Putamen (tissue), 1 donor: ENCODE measurements around the gene WWOX.

Source experiments
- DNase-seq: peaks from one replicate; pipeline ENCODE4 v3.0.0-alpha.2; 2016; ENCODE audit warnings: low spot score

WWOX gene

DNA sequence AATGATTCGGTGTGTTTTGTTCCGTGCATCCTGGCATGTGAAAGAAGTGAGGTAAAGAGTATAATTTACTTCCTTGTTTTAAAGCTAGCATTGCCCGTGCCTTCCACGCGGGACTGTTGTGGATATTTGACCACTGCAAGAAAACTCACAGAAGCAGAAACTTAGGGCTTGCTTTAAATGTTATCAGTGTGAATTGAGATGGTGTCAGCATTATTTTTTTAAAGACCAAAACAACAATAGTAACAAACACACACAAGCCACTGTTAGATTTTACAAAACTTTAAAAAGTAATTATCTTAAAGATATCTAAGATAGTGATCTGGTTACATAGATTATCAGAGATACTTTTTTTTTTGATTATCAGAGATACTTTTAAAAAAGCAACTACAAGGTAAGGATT, 47.4 kb downstream of the WWOX start:
- no peak for DNase-seq

DNA sequence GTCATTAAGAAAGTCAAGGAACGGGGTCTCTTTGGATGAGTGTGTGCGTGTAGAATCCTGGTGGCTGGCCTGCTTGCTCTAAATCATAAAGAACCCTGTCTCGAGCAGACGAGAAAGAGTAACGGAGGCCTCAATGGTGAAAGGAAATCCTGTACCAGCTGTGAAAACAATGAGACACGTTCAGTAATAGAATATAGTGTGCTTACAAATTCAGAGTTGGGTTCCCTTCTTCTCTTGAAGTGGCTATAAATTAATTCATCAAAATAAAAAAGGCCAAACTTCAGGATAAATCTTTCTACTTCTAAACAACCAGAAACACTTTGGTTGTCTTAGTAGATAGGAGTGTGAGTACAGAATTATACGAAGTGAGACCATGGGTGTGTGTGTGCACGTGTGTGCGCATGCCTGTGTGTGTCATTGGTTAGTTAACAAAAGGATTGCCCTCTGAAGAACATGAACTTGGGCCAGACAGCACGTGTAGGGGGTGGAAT, 48.5 kb downstream of the WWOX start:
- no peak for DNase-seq

DNA sequence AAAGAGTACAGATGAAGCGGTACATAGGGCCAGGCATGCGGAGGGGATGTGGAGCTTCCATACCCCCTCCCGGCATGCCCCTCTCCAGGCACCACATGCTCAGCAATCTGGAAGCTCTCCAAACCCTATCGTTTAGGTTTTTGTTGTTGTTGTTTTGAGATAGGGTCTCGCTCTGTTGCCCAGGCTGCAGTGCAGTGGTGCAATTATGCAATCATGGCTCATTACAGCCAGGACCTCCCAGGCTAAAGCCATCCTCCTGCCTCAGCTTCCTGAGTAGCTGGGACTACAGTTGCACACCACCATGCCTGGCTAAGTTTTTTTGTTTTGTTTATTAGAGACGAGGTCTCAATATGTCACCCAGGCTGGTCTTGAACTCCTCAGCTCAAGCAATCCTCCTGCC, 50.8 kb downstream of the WWOX start:
- DNase-seq: no peak

DNA sequence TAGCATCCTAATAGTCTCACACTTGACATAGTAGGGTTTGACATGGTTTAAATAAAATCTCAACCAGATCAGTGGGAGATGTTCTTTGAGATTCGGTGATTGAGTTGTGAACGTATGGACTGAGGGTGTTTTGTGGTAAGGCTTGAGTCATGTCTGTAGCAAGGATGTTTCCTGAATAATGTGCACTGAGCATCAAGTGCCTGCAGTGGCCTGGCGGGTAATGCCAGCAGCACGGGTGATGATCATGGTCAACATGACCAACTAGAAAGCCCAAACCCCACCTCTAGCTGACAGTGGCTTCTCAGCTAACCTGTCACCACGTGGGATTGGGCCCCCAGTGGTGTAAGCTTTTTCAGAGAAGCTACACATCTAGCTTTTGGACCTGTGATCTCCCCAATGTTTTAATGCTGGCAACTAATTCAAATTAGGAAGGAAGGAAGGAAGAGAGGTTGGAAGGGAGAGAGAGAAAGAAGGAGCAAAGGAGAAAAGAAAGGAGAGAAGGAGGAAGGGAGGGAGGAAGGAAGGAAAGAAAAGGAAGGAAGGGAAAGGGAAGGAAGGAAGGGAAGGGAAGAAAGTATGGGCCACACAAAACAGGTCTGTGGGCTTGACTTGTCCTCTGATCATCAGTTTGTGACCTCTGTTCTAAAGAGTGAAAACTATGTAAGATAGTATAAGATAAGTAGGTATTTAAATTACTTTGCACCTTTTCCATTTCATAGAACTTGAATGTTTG, 55.4 kb downstream of the WWOX start:
- DNase-seq: no peak

DNA sequence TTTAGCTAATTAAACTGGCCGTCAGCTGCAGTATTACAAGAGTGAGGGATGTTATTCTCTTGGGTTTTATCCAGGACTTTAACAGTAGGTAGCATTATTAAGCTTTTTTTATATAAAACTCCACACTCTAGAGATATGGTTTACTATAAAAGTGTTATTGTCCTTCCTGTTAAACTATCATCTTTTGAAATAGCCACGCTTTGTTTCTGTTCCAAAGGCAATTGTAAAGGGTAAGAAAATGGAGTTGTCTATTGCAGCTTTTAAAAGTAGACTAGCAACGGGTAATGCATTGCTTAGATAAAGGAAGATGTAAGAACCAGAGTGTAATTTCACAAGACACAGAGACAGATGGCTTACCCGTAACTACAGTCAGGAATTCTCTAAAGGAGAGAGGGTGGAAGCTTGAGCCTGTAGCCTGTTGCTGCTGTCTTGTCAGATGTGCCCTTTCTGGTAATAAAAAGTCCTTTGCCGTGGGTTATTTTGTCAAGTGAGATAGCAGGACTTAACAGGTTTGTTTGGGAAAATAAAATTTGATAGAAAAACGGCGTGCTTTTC, 56.4 kb downstream of the WWOX start:
- DNase-seq: no peak

DNA sequence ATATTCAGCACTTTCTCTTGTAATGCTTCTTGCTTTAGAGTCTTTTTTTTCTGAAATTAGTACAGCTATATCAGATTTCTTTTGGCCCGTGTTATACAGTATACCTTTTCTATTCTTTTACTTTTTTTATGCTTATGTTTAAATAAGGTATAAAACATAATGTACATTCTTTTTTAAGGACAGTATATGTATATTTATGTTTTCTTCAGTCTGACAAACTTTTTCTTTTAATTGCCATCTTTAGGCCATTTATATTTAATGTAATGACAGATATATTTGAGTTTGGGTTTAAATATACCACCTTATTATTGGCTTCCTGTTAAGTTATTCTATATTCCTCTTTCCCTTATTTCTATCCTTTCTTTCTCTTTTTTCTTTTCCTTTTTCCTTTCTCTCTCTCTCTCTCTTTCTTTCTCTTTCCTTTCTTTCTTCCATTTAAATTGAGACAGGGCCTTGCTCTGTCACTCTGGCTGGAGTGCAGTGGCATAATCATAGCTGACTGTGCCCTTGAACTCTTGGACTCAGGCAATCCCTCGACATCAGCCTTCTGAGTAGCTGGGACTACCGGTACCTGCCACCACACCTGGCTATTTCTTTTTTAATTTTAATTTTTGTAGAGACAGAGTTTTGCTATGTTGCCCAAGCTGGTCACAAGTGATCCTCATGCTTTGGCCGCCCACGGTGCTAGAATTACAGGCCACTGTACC, 61.7 kb downstream of the WWOX start:
- no peak for DNase-seq

DNA sequence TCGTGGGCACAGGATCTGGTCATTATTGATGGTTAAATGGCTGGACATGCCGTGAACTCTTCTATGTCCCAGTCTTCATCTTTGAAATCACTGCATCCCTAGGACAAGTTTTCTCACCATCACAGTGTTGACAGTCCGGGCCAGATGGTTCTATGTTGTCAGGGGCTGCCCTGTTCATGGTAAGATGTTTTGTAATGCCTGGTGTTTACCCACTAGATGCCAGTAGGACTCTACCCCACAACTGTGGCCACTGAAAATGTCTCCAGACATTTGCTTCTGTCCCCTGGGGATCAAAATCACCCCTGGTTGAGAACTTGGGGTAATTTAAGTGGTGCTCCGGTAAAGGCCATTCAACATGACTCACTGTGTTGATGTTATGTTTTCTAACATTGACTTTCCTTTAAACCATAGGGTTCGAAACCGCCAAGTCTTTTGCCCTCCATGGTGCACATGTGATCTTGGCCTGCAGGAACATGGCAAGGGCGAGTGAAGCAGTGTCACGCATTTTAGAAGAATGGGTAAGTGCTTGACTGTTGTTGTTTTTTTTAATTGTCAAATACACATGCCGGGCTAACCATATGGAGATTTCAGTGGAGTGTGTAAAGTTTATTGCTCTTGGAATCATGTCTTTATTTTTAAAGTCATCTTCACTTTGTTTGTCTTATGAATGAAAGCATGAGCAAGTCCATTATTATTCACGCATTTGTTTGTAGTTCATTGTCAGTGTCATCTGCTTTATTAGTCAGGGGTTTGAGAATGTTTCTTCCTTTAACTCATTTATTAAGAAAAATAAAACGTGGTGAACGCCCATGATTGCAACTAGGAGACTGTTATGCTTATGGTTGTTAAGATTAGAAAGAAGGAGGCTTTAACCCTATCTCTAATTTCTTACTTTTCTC, 64.6 kb downstream of the WWOX start:
- no peak for DNase-seq

DNA sequence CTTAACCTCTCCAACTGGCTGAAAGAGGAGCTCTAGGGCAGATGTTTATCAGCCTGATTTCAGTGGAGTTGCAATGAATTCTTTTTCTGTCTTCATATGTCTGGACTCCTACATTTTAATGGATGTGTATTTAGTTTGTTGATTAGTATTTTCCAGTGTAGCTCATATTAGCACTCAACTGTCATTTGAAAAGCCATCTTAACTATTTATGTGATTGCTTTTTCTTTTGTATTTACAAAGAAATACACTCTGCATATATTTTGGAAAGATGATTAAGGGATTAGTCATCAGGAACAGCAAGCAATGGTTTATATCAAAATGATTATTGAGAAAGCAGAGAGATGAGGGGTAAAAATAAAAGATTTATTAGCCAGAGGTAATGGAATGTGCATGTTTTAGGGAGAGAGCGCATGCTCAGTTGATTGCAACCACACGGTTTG, 71.1 kb downstream of the WWOX start:
- DNase-seq: no peak

DNA sequence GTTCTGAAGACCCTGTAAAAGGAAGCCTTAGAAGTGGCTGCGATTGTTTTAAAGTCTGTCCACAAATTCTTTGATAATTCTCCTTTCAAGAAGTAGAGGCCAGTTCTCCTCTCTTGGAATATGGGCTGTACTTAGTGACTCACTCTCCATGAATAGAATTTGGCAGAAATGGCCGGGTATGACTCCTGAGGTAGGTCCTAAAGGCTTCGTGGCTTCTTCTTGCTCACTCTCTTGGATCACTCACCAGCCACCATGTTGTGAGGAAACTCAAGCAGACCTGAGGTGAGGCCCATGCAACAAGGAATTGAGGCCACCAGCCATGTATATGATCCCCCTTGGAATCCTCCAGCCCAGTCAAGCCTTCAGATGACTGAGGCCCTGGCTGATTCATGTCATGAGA, 75.8 kb downstream of the WWOX start:
- no peak for DNase-seq

DNA sequence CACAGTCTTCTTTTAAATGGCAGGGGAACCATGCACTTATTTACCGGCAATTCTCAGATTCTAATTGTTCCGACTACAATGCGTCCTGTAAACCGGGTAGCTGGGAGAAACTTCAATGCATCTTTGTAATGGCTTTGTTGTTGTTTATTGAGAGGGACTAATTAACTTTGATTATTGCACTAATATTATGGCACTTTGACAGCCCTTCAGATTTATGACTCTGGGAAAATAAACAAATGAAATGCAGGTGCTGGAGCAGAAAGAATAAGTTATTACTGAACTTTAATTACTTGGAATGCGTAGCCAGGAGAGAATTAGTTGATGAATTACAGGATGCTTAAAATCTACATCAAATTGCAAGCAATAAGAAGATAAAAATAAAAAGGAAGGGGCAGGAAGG, 77.0 kb downstream of the WWOX start:
- no peak for DNase-seq

DNA sequence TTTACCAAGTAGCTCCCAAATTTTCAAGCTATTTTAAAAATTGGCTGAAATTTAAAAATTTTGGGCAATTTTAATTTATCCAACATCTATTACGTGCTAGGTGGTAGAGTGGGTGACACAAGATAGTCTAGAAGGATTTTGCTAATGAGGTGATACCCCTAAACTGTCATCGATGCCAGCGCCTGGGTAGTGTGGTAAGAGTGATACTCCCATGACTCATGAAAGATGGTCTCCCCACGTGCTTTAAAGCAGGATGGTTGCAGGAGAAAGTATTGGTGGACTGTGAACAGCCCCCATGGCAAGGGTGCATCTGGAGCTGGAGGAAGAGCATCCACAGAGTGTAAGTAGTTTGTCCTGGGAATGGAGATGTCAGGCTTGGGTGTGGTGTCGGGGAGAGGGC, 77.8 kb downstream of the WWOX start:
- DNase-seq: no peak

DNA sequence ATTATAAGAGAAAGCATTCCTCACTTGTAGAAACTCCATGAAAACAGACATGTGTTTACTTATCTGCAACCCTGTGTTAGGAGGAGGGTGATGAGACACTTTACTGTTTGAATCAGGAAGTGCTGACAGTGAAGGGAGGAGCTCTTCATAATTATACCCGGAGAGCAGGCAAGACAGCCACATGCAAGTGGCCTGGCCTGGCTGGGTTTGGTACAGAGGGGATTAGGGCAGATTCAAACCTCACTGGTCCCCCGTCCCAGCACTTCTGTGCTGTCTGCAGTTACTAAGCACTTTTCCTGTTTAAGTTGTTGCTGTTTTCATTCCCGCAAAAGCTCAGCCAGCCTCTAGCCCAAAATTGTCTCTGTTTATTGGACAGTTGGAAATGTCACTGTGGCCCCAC, 78.5 kb downstream of the WWOX start:
- DNase-seq: no peak

DNA sequence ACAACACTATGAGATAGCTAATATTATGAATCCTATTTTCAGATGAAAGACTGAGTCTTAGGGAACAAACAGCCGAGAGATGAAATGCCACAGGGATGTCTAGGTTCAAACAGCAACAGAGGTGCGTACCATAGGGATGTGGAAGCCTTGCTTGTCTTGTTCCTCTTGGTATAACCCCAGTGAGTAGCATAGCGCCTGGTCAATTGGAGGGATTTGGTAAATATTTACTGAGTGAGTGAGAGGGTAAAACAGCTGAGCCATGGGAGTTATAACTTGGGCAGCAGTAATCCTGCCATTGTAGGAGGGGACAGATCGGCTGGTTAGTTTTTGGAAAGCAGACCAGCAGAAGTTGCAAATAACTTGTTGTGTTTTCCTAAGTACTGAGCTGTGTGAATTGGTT, 80.2 kb downstream of the WWOX start:
- no peak for DNase-seq

DNA sequence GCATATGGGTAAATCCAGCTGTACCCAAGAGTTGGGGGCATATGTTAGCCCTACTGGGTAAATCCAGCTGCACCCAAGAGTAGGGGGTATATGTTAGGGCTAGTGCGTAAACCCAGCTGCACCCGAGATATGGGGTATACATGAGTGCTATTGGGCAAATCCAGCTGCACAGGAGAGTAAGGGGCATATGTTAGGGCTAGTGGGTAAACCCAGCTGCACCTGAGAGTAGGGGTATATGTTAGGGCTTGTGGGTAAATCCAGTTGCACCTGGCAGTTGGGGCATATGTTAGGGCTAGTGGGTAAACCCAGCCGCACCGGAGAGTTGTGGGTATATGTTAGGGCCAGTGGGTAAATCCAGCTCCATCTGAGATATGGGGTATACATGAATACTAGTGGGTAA, 80.9 kb downstream of the WWOX start:
- DNase-seq: no peak

DNA sequence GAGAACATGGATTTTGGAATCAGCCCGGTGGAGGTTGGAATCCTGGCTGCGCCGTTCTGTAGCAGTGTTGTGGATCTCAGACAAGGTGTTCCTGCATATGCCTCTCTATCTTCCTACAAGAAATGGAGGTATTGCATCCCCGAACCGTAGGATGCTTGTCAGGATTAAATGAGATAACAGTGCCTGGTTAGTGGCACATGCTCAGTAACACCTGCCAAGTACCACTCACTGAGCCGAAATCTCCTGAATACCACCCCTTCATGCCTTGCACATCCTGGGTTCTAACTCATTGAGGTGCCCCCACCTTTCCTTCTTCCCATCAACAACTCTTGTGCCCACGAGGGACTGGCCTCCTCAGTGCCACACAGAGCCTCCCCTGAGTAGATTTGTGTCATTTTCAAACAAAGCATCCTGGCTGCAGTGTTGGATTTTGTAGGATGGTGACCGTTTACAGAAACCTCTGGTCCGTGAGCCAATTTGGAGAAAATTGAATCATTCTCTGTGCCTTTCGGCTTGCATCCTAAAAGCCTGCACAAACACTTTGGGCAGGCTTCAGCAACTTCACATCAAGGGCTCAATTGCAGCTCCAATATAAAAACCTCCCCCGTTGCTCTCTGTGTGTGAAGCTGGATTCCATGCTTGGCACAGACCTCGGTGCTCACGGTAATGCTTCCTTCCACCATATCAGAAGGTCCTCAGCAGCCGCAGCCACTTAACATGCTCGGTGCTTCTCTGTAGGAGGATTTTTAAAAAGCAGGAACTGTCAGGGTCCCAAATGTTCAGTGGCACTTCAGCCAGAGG, 84.2 kb downstream of the WWOX start:
- DNase-seq: peak; percentile 42

DNA sequence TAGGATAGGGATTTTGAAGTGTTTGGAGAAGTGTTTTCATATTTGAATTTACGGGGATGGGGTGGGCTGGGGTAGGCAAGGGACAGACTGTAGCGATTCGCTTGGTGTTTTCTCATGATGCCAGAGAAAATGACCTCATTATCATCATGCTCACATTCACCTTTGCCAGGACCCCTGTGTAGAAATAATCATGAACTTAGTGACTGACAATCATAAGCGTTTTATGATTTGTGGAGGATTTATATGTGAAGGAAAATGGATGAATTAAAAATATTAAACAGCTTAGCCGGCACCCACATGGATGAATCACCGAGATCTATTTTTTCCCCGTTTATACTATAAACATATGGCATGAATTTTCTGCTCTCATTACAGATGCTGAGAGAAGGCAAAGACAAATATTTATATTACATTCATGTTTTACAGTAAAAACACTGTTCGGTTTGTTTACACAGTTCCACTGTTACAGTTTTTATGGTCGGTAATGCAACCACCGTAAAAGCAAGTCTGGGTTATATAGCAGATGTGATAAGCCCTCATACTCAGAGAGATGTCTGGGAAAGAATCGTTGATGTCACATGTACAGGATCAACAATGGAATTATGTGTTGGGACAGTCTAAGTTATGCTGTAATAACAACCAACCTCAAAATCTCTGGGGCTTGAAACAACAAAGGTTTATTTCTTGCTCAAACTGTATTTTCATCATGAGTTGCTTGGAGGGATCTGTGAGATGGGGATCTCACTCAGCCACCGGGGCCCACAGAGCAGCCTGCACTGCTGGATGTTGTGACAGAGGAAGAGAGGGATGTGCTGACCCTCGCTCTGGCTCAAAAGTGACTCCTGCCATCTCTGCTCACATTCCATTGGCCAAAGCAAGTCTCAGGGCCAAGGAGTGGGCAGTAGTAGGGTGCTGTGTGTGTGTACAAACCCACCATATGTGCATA, 85.1 kb downstream of the WWOX start:
- DNase-seq: peak; percentile 10

DNA sequence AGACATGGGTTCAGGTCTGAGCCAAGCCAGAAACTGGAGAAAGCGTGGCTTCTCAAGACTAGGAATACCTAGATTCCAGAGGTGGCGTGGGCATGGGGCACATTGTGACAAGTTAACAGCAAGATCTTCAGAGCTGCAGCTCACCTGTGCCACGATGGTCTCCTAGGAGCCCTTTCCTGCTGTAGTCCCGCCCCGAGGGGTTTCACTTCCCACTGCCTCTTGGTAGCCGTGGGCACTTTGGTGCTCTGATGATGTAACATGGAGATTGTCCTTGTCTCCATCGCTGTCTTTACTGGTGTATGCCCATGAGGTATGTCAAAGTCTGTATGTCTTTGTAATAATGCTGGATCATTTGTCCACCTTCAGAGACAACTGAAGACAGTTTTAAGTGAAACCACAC, 89.7 kb downstream of the WWOX start:
- no peak for DNase-seq

DNA sequence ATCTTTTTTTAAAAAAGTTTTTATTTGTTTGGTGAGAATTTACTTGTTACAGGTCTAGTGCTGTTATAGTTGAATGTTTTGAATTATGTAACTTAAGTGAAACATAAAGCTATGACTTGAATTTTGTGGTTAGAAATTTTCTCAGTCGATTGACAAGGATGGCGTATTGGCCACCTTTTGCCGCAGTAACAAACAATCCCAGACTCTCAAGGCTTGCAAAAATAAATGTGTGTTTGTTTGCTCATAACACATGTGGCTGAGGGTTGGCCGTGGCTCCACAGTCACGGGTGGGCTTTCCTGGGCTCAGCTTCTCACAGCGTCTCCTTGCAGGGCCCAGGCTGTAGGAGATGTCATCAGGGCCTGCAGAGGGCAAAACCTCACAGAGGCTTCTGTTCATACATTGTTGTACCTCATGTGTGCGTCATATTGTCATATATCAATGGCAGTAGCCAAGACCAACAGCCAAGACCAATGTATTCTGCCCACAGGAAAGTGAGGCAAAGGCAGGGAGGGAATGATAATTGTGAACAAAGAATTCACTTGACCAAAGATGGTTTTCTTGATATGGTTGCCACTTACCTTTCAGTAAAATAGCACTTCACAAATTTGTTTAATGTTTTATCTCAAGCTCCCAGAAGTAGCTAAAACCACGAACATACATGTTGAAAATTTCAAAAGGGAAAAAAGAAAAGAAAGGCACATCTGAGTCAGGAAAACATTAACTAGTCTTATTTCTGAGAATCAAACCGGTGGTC, 93.5 kb downstream of the WWOX start:
- DNase-seq: no peak

DNA sequence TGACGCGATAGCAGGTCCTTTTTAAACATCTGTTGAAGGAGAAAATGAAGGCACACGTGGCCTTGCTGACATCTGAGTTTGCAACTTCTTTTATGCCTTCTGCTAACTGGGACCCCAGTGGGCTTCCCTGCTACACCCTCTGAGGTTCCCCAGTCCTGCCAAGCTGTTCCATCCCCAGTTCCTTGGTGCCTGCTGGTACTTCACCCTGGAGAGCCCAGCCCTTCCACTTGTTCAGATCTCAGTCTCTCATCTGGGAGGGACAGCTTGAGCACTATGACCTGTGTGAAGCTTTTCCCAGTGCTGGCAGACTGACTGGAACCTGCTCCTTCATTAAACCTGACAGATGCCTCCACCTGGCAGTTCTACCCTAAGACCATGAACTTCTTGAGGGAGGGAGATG, 95.5 kb downstream of the WWOX start:
- DNase-seq: no peak

DNA sequence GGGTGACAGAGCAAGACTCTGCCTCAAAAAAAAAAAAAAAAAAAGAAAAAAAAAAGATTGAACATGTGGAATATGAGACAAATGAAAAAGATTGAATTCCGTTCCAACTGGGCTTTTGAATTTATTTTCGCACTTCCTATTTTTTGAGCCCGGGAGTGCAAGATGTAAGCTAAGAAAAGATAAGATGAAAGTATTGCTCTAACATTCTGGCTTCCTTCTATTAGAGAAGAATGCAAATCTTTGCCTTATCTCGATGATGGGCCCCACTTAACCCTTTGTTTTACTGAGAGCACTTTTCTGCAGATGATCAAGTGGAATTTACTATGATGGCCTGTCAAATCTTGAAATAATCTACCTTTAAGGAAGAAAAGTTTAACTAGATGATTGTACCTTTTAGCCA, 96.3 kb downstream of the WWOX start:
- no peak for DNase-seq
